ENCODE results near the gene NACC2.

DNA sequence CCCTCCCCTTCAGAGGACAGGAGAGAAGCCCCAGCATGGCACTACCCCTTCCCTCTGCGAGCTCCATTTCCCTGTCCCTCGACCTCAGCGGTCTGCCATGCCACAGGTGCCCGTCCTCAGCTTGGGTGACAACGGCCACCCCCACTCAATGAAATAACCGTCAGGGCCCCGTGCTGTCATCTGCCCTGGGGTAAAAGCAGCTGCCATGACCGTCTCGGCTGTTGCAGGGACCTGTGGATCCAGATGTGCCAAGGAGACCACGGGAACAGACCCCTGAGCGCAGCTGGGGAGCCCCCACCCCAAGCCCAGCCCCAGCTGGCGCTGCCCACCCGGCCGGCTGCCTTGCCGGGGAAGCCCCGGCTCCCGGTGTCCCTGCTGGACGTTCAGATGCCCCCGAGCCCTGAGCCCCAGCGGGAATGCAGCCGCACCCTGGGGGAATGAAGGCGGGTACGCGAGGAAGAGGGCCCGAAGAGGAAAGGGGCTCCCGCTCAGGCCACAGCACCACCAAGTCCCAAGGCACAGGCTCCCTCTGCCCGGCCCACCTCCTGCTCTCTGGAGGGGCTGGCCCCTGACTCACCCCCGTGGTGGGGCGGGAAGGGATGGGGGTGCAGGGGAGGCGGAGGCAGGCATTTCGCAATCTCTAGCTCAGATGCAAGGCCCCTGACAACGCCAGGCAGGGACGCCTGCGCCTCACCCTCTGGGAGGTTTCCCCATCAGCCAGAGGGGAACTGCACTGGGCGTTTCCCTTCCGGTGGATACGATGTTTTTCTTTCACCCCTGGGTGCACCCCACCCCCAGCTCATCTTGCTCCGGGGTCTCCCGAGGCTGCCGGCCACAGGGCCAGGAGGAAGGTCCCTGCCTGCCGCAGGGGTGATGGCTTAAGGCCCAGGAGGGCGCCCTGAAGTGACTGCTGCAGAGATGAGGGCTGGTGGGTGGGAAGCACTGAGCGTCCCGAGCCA lies 49.2 kb downstream of the NACC2 start:
- TF ChIP-seq, protein P1, sequence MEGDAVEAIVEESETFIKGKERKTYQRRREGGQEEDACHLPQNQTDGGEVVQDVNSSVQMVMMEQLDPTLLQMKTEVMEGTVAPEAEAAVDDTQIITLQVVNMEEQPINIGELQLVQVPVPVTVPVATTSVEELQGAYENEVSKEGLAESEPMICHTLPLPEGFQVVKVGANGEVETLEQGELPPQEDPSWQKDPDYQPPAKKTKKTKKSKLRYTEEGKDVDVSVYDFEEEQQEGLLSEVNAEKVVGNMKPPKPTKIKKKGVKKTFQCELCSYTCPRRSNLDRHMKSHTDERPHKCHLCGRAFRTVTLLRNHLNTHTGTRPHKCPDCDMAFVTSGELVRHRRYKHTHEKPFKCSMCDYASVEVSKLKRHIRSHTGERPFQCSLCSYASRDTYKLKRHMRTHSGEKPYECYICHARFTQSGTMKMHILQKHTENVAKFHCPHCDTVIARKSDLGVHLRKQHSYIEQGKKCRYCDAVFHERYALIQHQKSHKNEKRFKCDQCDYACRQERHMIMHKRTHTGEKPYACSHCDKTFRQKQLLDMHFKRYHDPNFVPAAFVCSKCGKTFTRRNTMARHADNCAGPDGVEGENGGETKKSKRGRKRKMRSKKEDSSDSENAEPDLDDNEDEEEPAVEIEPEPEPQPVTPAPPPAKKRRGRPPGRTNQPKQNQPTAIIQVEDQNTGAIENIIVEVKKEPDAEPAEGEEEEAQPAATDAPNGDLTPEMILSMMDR (conservative IDR thresholded peaks at IDR 0.05; ENCODE audit: low read length): no peak
- no peak for TF ChIP-seq EZH2phosphoT487 (IDR thresholded peaks at IDR 0.05; ENCODE audit: borderline replicate concordance)
